GM19328 (cell line): ENCODE measurements around the gene PNMT.

ENCODE experiments used
- ATAC-seq: cut with Tn5 transposase; IDR thresholded peaks from one replicate; pipeline ENCODE4 v1.9.1; 2021; ENCODE audit warnings: mild to moderate bottlenecking, moderate library complexity; ENCODE audit not compliant: unreplicated experiment

PNMT gene

DNA sequence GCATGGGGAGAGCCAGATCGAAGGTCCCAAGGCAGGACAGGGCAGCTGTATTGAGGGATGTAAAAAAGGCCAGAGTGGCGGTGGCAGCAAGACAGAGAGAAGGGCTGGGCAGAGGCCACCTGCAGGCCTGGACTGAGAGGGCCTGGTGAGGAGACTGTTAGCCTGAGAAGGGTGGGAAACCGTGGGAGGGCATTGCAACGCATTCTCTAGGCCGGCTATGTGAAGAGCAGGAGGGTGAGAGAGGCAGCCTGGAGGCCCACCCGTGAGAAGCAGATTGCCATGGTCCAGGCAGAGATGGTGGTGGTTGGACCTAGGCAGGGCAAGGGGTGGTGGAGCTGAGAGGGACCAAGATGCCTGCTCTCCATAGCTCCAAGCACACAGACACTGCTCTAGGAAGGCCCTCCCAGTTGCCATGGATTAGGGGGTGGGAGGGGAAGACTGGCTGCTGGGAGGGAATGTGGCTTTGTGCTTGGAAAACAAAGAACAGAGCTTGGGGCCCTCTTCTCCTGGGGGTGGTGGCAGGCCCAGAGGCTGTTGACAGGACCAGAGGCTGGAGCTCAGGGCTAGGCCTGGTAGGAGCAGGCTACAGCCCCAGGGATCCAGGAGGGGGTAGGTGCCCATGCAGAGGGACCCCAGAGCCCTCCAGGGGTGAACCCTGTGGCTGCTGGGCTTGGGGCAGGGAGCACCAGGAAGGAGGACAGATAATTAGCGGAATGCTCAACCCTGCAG is 15.5 kb upstream of the PNMT start:
- no peak for ATAC-seq

DNA sequence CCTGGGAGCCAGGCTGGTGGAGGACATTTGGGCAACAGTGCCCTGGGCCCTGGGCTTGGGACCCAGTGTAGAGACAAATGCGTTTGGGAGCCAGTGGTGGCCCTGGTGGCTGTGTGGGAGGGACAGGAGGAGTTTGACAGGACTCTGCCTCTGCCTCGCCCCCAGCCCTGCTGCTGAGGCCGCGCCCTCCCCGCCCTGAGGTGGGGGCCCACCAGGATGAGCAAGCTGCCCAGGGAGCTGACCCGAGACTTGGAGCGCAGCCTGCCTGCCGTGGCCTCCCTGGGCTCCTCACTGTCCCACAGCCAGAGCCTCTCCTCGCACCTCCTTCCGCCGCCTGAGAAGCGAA is 15.0 kb upstream of the PNMT start:
- ATAC-seq, result no peak

DNA sequence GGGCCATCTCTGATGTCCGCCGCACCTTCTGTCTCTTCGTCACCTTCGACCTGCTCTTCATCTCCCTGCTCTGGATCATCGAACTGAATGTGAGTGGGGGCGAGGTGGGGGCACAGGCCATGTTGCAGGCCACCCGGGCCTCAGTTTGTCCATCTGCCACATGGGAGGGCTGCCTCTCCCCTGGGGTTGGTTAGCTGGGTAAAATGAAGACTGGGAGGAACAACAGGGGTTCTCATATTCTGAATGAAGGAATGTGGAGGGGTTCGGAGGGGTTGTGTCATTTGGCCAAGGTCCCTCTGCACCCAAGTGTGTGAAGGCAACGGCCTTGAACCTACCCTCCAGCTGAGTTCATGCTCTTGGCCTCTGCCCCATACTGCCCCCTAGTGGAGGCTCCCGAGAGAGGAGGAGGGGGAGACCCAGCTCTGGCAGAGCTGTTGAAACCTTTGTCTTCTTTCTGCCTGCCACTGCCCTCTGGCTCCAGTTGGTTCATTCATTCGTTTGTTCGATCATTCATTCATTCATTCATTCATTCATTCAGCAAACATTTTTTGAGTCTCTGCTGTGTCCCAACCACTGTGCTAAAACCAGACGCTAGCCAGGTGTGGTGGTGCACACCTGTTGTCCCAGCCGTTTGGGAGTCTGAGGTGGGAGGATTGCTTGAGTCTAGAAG is 14.5 kb upstream of the PNMT start:
- no peak for ATAC-seq

DNA sequence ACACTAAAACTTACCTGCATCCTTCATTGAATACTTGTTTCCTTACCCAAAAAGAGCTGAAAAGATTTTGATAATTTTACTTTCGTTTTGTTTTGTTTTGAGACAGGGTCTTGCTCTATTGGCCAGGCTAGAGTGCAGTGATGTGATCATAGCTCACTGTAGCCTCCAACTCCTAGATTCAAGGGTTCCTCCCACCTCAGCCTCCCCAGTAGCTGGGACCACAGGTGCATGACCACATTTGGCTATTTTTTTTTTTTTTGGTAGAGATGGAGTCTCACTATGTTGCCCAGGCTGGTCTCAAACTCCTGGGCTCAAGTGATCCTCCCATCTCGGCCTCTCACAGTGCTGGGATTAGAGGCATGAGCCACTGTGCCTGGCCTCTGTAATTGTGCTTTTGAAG is 13.1 kb upstream of the PNMT start:
- ATAC-seq, result no peak

DNA sequence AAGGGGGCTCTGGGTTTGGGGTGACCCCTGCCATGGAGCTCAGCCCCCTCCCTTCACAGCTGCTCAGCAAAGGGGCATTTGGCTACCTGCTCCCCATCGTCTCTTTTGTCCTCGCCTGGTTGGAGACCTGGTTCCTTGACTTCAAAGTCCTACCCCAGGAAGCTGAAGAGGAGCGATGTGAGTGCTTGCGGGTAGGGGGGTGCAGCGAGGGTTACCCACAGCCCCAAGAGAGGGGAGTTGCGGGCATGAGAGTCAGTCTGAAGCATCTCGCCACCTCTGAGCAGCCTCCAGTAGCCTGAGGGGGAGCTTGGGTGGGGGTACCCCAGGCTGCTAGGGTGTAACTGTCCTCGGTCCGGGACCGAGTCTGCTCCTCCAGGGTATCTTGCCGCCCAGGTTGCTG is 9.9 kb upstream of the PNMT start:
- ATAC-seq, result no peak

DNA sequence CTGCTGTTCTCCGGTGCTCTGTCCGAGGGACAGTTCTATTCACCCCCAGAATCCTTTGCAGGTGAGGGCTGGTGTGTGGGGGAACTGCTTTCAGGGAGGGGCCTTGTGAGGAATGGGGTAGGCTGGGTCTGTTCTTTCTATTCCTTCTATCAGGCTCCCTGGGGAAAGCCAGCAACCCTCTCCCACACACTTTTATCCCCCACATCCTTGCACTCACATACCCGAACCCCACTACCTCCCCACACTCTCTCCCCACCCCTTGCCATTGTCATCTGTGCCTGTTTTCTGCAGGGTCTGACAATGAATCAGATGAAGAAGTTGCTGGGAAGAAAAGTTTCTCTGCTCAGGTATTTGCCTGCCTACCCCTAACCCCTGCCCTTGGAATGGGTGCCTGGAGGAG is 9.5 kb upstream of the PNMT start:
- no peak for ATAC-seq

DNA sequence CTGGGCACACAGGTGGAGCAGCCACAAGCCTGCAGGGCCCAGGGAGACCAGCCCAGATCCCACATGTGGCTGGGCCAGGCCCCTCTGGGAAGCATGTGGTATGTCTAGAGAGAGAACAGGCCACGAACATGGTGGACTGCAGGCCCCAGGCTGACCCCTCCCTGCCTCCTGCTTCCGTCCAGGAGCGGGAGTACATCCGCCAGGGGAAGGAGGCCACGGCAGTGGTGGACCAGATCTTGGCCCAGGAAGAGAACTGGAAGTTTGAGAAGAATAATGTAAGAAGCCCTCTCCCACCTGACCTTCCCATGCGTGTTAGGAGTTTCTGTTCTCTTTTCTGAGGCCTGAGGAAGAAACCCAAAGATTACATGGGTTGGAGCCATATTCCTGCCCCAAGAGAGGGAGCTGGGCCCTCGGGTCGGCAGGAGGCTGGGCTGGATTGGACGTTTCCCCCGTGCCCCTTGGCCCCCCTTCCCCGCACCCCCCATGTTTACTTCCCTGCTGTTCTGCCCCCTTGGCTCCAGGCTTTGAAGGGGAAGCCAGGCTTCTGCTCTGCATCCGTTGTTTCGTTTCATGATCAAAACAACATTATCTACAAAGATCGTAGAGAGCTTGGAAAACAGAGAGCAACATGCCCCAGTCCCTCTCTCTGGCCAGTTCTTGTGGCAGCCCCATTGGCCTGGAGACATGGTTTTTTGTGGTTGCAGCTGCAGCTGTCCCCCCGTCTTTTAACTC is 8.8 kb upstream of the PNMT start:
- ATAC-seq, result no peak

DNA sequence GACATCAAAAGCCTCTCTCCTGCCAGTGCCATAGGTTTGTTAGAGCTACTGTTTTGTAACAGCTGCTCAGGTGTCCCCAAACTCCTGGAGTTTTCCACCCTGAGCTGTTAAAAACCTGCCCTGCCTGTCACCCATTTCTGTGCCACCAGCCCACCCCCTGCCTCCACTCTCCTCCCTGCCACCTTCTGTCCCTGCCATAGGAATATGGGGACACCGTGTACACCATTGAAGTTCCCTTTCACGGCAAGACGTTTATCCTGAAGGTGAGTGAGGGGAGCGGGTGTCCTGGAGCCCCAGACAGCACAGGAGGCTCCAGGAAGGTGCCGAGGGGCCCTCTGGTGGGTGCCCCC is 8.3 kb upstream of the PNMT start:
- ATAC-seq, result no peak

DNA sequence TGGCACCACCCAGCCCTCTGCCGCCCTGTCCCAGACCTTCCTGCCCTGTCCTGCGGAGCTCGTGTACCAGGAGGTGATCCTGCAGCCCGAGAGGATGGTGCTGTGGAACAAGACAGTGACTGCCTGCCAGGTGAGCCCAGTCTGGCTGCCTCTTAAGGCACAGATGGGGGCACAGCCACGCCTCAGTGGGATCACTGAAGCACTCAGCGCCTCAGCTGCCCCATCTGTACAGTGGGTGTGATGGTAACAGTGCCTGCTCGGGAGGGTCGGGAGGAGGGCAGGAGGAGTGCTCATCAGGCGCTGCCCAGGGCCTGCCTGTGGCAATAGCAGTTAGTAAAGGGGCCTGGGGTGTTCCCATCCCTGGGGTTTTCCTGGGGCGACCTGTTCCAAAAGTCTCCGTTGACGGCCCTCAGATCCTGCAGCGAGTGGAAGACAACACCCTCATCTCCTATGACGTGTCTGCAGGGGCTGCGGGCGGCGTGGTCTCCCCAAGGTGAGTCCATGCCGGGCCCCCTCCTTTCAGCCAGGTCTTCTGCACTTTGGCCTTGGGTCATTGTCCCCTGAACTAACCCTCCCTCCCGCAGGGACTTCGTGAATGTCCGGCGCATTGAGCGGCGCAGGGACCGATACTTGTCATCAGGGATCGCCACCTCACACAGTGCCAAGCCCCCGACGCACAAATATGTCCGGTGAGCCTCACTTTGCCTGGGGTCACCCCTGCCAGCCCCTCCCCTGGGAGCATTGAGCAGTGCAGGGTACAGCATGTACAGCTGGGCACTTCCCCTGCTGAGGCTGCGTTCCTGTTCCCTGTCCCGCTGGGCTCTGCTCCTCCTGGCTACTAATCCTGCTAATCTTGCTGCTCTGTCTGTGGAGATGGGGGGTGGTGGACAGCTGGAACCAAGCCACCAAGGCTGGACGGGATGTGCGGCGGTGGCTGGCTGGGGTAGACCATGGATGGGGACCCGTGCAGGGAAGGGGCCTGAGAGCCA is 7.6 kb upstream of the PNMT start:
- ATAC-seq, result no peak

DNA sequence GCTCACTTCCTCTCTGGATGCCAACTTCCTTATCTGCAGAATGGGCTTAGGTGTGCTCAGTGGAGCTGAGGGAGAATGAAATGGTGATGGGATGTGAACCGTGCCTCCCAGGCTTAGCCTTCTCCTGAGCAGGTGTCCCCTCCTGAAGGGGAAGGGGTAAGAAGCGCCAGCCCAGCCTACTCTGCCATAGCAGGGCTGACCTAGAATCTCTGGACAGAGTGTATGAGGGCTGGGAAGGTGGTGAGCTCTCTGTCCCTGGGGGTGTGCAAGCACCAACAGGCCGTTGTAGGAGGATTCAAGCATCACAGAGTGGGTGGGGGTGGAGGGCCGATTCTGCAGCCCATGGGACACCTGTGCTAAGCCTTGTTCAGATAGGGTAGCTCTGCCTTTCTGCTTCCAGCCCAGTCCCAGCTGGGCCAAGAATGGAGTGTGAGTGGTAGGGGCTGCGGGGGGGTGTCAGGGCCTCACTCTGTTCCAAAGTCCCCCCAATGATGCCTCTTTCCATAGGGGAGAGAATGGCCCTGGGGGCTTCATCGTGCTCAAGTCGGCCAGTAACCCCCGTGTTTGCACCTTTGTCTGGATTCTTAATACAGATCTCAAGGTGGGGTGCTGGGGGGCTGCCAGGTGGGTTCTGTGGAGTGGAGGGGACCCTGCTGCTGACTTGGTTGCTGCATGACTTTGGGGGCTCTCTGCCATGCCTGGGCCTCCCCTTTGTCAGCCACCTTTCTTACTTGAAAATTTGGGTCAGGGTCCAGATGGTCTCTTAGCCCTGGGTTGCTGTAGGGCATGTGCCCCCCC is 6.3 kb upstream of the PNMT start:
- ATAC-seq, result no peak

DNA sequence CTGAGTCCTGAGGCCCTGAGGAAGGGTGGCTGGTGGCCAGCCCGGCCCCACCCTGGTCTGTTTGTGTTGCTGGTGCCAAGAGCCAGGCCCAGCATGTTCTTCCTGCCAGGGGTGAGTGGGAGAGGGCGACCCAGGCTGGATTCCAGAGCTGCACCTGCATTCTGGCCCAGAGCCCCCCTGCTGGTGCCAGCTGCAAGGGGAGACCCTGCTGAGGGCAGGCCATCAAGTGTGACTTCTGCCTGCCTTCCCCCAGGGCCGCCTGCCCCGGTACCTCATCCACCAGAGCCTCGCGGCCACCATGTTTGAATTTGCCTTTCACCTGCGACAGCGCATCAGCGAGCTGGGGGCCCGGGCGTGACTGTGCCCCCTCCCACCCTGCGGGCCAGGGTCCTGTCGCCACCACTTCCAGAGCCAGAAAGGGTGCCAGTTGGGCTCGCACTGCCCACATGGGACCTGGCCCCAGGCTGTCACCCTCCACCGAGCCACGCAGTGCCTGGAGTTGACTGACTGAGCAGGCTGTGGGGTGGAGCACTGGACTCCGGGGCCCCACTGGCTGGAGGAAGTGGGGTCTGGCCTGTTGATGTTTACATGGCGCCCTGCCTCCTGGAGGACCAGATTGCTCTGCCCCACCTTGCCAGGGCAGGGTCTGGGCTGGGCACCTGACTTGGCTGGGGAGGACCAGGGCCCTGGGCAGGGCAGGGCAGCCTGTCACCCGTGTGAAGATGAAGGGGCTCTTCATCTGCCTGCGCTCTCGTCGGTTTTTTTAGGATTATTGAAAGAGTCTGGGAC is 5.5 kb upstream of the PNMT start:
- no peak for ATAC-seq

DNA sequence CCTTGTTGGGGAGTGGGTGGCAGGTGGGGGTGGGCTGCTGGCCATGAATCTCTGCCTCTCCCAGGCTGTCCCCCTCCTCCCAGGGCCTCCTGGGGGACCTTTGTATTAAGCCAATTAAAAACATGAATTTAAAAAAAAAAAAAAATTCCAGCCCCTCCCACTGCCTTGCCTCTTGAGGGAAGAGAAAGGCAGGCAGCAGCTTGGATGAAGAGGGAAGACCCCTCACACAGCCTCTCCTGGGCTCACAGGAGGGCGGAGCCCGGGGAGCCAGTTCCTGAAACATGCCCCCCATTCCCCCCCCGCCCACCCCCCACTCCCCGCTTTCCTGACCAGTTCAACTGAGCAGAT is 4.9 kb upstream of the PNMT start:
- no peak for ATAC-seq

DNA sequence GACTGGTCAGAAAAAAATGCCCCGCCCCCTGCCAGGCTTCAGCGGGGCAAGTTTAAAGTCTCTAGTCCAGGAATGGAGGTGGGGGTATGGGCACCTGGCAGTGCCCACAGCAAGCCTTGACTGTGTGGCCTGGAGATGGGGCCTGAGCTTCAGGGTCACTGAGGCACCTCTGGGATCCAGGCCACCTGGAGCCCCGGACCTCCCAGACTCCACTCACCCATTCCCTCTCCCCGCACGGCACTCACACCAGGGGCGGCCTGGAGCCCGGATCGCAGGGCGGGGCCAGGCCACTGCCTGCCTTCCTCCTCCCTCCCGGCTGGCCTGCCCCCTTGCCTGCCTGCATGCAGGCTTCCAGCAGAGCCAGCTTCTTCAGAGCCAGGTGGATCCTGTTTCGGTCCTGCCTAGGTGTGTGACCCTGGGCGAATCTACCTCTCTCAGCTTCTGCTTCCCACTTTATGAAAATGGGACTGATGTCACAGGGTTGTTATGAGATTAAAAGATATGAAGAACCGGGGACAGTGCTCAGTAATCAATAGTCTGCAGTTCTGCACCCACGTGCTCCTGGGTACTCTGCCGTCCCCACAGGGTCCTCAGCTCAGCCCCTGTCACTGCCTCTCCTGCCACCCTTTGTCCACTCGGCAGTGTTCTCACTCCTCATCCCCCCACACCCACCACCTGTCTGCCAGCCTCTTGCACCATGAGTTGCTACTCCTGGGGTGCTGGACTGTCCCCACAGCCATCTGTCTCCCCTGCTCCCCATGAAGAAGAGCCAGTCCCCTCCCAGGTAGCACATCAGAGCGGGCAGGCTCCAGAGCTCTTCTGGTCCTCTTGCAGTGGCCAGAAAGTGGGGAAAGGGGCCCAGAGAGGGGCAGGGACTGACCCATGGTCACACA is 4.3 kb upstream of the PNMT start:
- no peak for ATAC-seq

DNA sequence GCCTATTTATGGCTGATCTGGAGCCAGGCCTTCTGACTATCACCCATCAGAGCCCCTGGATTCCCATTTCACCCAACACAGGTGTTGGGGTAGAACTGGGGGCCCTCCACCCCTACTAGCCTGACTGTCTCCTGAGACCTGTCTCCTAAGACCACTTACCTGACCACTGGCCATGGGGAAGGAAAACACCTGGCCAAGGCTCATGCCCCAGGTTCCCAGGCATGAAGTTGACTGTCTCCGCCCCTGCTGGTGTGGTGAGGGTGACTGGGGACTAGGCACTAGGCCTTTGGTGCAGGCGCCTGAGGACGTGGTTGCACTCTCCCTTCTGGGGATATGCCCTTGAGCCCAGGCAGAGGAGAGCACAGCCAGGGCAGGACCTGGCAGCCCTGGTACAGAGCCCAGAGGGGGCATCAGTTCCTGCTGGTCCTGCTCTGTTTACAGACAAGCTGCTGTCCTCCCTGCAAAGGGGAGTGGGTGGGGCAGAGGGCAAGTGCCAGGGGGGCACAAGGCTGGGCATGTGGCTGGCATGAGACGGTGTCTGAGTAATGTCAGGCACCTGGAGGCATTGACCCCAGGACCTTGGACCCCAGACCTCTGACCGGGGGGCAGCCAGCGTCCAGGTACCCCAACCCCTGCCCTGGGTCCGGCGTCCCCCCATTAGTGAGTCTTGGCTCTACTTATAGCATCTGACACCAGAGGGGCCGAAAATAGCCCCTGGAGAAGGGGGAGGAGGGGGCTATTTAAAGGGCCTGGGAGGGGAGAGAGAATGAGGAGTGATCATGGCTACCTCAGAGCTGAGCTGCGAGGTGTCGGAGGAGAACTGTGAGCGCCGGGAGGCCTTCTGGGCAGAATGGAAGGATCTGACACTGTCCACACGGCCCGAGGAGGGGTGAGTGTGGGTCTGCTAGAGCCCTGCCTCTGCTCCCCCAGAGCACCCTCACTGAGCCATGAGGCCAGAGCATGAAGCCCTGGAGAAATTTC is 3.4 kb upstream of the PNMT start, which contains the start of gene TCAP:
Gene TCAP (plus strand): TSS at position 769 of the 981 bp plus-strand sequence. CDS start 11 bp downstream, at position 780.
- no peak for ATAC-seq

DNA sequence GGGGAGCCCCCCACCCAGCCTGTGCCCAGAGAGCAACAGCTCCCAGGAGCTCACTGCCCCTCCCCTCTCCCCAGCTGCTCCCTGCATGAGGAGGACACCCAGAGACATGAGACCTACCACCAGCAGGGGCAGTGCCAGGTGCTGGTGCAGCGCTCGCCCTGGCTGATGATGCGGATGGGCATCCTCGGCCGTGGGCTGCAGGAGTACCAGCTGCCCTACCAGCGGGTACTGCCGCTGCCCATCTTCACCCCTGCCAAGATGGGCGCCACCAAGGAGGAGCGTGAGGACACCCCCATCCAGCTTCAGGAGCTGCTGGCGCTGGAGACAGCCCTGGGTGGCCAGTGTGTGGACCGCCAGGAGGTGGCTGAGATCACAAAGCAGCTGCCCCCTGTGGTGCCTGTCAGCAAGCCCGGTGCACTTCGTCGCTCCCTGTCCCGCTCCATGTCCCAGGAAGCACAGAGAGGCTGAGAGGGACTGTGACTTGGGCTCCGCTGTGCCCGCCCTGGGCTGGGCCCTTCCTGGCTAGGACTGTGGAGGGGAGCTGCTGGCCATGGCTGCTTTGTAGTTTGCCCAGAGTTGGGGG is 2.5 kb upstream of the PNMT start:
- ATAC-seq, result no peak

DNA sequence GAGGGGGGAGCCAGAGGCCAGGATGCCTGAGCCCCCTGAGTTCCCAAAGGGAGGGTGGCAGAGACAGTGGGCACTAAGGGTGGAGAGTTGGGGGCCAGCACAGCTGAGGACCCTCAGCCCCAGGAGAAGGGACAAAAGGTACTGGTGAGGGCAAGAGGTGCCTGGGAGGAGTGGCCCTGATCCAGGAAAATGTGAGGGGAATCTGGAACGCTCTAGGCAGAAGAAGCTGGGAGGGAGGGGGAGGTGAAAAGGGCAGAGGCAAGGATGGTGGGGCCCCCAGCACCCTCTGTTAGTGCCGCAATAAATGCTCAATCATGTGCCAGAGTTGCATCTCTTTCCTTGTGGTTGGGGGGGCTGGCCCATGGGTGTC is 2.0 kb upstream of the PNMT start:
- no peak for ATAC-seq
